Measurements from ENCODE around the gene RND3.
A peak's percentile ranks its signal among the peaks of the same experiment; 100 is the strongest.

The RND3 gene

GRCh38 chr2:150432312-150432625 is 55.2 kb downstream of the RND3 start:
- no peak for DNase-seq

GRCh38 chr2:150431561-150432311 is 55.7 kb downstream of the RND3 start:
- no peak for DNase-seq

- DNase-seq = no peak
Measured at GRCh38 chr2:150429384-150429961, 58.0 kb downstream of the RND3 start.

GRCh38 chr2:150428641-150429040 is 58.8 kb downstream of the RND3 start:
- no peak for DNase-seq

- no peak for DNase-seq
Measured at GRCh38 chr2:150427298-150427697, 60.2 kb downstream of the RND3 start.

- no peak for DNase-seq
Measured at GRCh38 chr2:150426724-150427123, 60.7 kb downstream of the RND3 start.

GRCh38 chr2:150426315-150426714 is 61.2 kb downstream of the RND3 start:
- no peak for DNase-seq

GRCh38 chr2:150425121-150425955 is 62.1 kb downstream of the RND3 start:
- DNase-seq = peak in 1 of 2 donors; percentile 2

- no peak for DNase-seq
Measured at GRCh38 chr2:150424406-150424805, 63.1 kb downstream of the RND3 start.

- DNase-seq = no peak
Measured at GRCh38 chr2:150421126-150421651, 66.3 kb downstream of the RND3 start.

- no peak for DNase-seq
Measured at GRCh38 chr2:150418916-150419315, 68.6 kb downstream of the RND3 start.

Measured in hippocampal formation (tissue), 2 donors.